ENCODE data around the gene SBF1. TPM values are rescaled to one million over a fixed set of nuclear protein-coding genes. Genes with fewer than 3 reads are reported as not detected.
"Not testable (repeated sequence)": the region's sequence is repeated elsewhere in the genome, so short reads cannot be mapped to it uniquely, and the experiment has no call there.

The SBF1 gene
- total RNA-seq, 8 experiments from 2014 or later = 37.5 to 94.4 (median 60.3) TPM

DNA sequence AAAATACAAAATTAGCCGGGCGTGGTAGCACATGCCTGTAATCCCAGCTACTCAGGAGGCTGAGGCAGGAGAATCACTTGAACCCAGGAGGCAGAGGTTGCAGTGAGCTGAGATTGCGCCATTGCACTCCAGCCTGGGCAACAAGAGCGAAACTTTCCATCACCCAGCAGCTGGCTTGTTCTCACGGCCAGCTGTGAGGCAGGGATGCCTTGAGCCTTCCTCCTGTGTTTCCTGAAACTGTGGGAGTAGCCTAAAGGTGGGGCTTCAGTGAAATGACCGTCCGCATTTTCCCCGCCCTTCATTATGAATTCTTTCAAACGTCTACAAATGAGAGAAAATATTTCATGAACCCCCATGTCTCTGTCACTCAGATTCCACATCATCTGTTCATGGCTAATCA is 65.9 kb downstream of the SBF1 start:
- in situ Hi-C loops (cut with MboI; ENCODE audit: low pct_unique_long_range_greater_than_20kb in 2 of 9, low sequenced_read_pairs in 9 of 9, unreplicated experiment in 9 of 9); H3K4me1 ChIP-seq (replicated peaks in 1 of 2); H3K4me3 ChIP-seq; H3K27ac ChIP-seq: not testable (repeated sequence)
- 83 to 95% methylated on average over 1 to 6 of the region's 9 CpGs; no CpG with 5 or more reads in 8 of the 10 experiments for WGBS, 10 experiments
- ATAC-seq (replicated peaks in 6 of 8) = peak in 3 of 8 experiments; percentile 62 to 95 (median 95)

DNA sequence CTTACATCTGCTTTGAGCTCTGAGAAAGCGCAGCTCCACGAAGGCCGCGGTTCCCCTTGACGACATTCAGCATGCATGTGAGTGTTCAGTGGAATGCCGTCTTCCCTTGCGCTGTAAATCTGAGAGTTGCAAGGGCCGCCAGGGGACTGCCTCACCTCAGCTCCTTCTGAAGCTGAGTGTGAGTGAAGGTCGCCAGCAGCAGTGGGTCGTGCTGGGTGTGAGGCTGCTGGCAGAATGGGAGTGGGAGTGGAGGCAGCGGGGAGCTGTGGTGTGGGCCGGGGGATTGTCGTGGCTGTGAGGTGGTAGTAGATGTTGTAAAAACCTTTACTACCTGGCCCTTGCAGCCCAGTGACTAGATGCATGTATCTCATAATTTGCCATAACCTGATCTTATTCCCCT is 66.5 kb downstream of the SBF1 start:
- H3K4me3 ChIP-seq = no peak overlapping the region
- H3K27ac ChIP-seq = no peak overlapping the region
- H3K4me1 ChIP-seq (replicated peaks in 1 of 2) = no peaks in the 10 kb centered on the region
- no peak for ATAC-seq (replicated peaks in 6 of 8)
- in situ Hi-C loops (cut with MboI; ENCODE audit: low pct_unique_long_range_greater_than_20kb in 2 of 9, low sequenced_read_pairs in 9 of 9, unreplicated experiment in 9 of 9) = no loop called here
- 90 to 100% (median 100%) methylated on average over 1 to 10 of the region's 13 CpGs; no CpG with 5 or more reads in 3 of the 10 experiments for WGBS, 10 experiments

DNA sequence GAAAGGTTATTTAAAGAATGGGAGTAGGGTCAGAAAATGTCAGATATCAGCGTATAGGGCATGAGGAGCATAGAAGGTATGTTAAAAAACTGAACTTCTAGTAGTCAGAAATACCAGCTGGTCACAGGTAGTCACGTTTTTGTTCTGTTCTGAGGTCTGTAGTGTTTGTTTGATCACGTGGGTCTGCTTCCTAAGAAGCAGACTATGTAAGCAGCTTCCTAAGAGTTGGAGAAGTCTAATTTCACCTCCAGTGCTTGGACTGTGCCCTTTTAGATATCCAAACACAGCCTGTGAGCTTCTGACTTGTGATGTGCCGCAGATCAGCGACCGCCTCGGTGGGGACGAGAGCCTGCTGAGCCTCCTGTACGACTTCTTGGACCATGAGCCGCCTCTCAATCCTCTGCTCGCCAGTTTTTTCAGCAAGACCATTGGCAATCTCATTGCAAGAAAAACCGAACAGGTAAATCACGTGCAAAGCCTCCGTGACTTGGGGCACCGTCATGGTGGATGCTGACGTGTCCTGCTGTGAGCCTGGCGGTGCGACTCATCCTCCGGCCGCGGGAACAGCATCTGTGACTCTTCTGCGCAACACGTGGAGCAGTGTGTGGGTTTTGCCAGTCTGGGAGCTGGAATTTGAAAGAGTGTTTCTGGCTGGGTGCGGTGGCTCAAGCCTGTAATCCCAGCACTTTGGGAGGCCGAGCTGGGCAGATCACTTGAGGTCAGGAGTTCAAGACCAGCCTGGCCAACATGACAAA is 68.2 kb downstream of the SBF1 start:
- no peak overlapping the region for H3K27ac ChIP-seq

DNA sequence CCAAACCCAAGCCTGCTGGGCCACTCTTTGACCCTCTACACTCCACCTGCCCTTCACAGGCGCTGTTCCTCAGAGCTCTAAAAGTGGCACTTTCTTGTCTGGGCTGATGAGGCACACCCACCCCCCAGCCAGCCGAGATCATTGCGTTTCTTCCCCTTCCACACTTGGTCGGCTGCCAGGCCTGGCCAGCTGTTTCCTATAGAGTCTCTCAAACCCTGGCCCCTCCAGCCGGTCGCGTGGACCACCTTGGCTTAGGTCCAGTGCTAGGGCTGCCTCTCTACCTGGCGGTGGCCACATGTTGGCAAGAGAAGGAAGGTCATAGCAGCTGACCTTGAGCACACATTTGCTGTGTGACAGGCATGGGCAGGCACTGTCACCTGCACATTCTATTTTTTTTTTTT is 71.1 kb downstream of the SBF1 start:
- Histone ChIP-seq H3K4me3 (no peak overlapping the region), H3K27ac (no peak overlapping the region), H3K4me1 (replicated peaks in 1 of 2) (no peaks in the 10 kb centered on the region)
- no peak for ATAC-seq (replicated peaks in 6 of 8)
- in situ Hi-C loops (cut with MboI; ENCODE audit: low pct_unique_long_range_greater_than_20kb in 2 of 9, low sequenced_read_pairs in 9 of 9, unreplicated experiment in 9 of 9) = no loop called here
- WGBS, 10 experiments = 19 to 100% (median 93%) methylated on average over 2 to 3 of the region's 8 CpGs; no CpG with 5 or more reads in 5 of the 10 experiments

More for the DNA sequence above, 68.2 kb downstream of the SBF1 start:
- no peak overlapping the region for H3K4me3 ChIP-seq
- WGBS, 10 experiments = 80 to 100% (median 94%) methylated on average over 1 to 18 of the region's 25 CpGs; no CpG with 5 or more reads in 3 of the 10 experiments
- H3K4me1 ChIP-seq (replicated peaks in 1 of 2) = no peaks in the 10 kb centered on the region
- in situ Hi-C loops (cut with MboI; ENCODE audit: low pct_unique_long_range_greater_than_20kb in 2 of 9, low sequenced_read_pairs in 9 of 9, unreplicated experiment in 9 of 9) = no loop called here
- ATAC-seq (replicated peaks in 6 of 8) = no peak

DNA sequence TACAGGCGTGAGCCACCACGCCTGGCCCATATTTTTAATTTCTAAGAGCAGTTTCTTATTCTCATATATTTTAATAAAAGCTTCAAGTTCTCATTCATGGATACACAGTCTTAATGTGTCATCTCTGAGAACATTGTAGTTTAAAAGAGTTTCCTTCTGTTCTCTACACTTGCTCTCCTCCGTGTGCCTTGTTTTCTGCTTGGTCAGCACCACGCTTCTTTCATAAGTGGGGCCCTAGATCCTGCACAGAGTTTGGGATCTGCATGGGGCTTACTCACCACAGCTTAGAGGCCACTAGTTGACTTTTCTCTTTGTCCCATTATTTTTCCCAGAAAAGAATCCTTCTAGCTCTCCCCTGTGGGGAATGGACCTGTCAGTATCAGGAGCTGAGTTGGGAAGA is 72.9 kb downstream of the SBF1 start:
- no peak for ATAC-seq (replicated peaks in 6 of 8)
- Histone ChIP-seq H3K27ac (no peak overlapping the region), H3K4me1 (replicated peaks in 1 of 2) (peaks cover 0 to 4% of the 10 kb centered on the region in 2 donors), H3K4me3 (no peak overlapping the region)
- 89 to 100% (median 96%) methylated on average over 2 to 4 of the region's 4 CpGs; no CpG with 5 or more reads in 3 of the 10 experiments for WGBS, 10 experiments
- in situ Hi-C loops (cut with MboI; ENCODE audit: low pct_unique_long_range_greater_than_20kb in 2 of 9, low sequenced_read_pairs in 9 of 9, unreplicated experiment in 9 of 9) = no loop called here

DNA sequence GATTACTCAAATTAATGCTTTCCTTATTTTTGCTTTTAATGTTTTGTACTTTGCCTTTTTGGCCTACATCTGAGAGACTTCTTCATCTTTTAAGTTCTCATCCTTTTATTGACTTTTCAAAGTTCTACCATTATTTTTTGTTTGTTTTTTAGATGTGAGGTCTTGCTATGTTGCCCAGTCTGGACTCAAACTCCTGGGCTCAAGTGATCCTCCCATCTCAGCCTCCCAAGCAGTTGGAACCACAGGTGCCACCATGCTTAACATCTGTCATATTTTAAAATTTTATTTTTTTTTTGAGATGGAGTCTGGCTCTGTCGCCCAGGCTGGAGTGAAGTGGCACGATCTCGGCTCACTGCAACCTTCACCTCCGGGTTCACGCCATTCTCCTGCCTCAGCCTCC is 73.9 kb downstream of the SBF1 start:
- 86 to 100% (median 100%) methylated on average over 1 to 3 of the region's 5 CpGs; no CpG with 5 or more reads in 5 of the 10 experiments for WGBS, 10 experiments
- no peak overlapping the region for H3K27ac ChIP-seq
- H3K4me3 ChIP-seq = no peak overlapping the region
- no peak for ATAC-seq (replicated peaks in 6 of 8)
- in situ Hi-C loops (cut with MboI; ENCODE audit: low pct_unique_long_range_greater_than_20kb in 2 of 9, low sequenced_read_pairs in 9 of 9, unreplicated experiment in 9 of 9) = no loop called here
- H3K4me1 ChIP-seq (replicated peaks in 1 of 2) = peaks cover 0 to 9% of the 10 kb centered on the region in 2 donors

DNA sequence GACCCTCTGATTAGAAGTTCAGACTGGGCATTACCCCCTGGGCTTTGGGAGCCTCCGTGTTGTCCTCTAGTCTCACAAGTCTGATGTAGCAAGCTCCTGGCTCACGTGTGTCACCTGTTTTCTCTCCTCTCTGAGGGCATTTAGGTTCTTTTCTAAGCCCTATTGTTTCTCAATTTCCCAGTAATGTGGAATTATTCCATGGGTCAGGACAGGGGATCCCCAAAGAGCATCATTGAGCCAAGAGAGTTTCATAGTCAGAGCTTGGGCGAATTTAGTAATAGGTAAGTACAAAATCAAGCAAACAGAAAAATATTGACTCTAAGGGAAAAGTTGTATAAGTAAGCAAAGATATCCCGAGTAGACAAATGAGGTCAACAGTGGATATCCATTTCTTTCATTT is 74.4 kb downstream of the SBF1 start:
- H3K27ac ChIP-seq = no peak overlapping the region
- in situ Hi-C loops (cut with MboI; ENCODE audit: low pct_unique_long_range_greater_than_20kb in 2 of 9, low sequenced_read_pairs in 9 of 9, unreplicated experiment in 9 of 9) = no loop called here
- H3K4me1 ChIP-seq (replicated peaks in 1 of 2) = peaks cover 0 to 9% of the 10 kb centered on the region in 2 donors
- H3K4me3 ChIP-seq = no peak overlapping the region
- ATAC-seq (replicated peaks in 6 of 8) = no peak
- 75 to 100% (median 93%) methylated on average over 1 to 4 of the region's 4 CpGs; no CpG with 5 or more reads in 1 of the 10 experiments for WGBS, 10 experiments

DNA sequence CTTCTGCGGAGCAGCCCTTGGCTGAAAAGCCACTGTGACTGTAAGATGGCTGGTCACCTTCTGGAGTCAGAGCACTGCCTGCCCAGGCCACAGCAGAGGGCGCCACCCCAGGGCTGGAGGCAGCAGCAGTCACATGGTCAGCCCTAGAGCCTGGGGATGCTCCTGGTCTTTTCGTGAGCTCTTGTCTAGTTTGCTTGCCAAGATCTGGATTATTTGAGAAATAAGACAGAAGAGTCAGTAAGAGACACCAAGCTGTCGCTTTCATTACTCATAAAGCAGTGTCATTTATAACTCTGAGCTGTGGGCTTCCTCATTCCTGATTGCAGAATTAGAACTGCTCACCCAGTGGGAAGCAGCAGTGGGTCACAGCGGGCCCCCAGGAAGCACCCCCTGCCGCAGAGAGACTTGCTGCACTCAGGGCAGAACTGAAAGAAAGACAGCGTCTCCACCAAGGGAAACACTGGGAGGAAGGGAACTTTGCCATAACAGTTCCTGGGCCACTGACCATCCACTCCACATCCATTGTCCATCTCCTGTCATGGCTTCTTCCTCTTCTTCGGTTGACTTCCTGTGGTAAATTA is 75.0 kb downstream of the SBF1 start:
- H3K4me3 ChIP-seq = no peak overlapping the region
- WGBS, 10 experiments = 39 to 100% (median 82%) methylated on average over 2 to 3 of the region's 8 CpGs; no CpG with 5 or more reads in 4 of the 10 experiments
- ATAC-seq (replicated peaks in 6 of 8) = peak; percentile 56 to 90 (median 75)
- no peak overlapping the region for H3K27ac ChIP-seq
- H3K4me1 ChIP-seq (replicated peaks in 1 of 2) = peaks cover 0 to 9% of the 10 kb centered on the region in 2 donors
- in situ Hi-C loops (cut with MboI; ENCODE audit: low pct_unique_long_range_greater_than_20kb in 2 of 9, low sequenced_read_pairs in 9 of 9, unreplicated experiment in 9 of 9) = no loop called here

DNA sequence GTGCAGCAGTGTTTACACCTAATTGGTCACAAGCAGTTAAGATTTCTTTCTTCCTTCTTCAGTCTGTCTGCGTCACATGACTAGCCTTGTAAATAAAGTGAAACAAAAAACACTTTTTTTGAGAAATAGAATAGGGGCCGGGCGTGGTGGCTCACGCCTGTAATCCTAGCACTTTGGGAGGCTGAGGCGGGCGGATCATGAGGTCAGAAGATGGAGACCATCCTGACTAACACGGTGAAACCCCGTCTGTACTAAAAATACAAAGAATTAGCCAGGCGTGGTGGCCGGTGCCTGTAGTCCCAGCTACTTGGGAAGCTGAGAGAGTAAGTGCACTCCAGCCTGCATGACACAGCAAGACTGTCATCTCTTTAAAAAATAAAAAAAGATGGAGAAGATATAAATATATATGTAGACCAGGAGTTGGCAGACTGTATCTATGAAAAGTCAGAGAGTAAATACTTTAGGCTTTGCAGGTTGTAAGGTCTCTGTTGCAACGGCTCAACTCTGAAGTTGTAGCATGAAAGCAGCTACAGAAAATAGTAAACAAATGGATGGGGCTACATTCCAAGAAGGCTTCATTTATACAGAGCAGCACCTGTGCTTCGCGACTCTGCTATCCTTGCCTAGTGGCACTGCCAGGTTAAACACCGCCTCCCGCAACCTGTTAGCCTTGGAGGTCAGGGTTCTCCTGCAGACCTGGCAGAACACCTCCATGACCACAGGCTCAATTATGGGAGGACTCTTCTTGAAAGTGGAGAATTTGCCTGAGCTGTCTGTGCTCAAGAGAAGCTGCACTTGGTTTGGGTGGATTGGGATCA is 75.8 kb downstream of the SBF1 start:
- Histone ChIP-seq H3K4me3 (no peak overlapping the region), H3K27ac (no peak overlapping the region), H3K4me1 (replicated peaks in 1 of 2) (peaks cover 0 to 9% of the 10 kb centered on the region in 2 donors)
- 40 to 100% (median 87%) methylated on average over 1 to 15 of the region's 15 CpGs; no CpG with 5 or more reads in 1 of the 10 experiments for WGBS, 10 experiments
- in situ Hi-C loops (cut with MboI; ENCODE audit: low pct_unique_long_range_greater_than_20kb in 2 of 9, low sequenced_read_pairs in 9 of 9, unreplicated experiment in 9 of 9) = no loop called here
- ATAC-seq (replicated peaks in 6 of 8) = peak in 1 of 8 experiments; percentile 7

DNA sequence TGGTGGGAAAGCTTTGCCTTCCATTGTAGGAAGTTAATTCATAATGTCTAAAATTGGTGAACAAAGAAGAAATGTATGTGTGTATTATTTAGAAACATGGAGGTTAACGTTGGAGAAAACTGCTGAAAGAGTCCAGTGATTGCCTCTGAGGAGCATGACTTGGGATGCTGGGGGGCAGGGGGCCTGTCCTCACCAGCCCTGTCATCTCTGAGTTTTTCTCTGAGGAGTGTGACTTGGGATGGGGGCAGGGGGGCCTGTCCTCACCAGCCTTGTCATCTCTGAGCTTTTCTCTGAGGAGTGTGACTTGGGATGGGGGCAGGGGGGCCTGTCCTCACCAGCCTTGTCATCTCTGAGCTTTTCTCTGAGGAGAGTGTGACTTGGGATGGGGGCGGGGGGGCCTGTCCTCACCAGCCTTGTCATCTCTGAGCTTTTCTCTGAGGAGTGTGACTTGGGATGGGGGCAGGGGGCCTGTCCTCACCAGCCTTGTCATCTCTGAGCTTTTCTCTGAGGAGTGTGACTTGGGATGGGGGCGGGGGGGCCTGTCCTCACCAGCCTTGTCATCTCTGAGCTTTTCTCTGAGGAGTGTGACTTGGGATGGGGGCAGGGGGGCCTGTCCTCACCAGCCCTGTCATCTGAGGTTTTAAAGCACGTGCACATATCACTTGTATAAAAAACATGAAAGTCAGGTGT is 77.3 kb downstream of the SBF1 start:
- H3K4me1 ChIP-seq (replicated peaks in 1 of 2); H3K4me3 ChIP-seq; in situ Hi-C loops (cut with MboI; ENCODE audit: low pct_unique_long_range_greater_than_20kb in 2 of 9, low sequenced_read_pairs in 9 of 9, unreplicated experiment in 9 of 9); ATAC-seq (replicated peaks in 6 of 8); H3K27ac ChIP-seq: not testable (repeated sequence)
- 100% methylated on average over 1 of the region's 4 CpGs; no CpG with 5 or more reads in 9 of the 10 experiments for WGBS, 10 experiments

DNA sequence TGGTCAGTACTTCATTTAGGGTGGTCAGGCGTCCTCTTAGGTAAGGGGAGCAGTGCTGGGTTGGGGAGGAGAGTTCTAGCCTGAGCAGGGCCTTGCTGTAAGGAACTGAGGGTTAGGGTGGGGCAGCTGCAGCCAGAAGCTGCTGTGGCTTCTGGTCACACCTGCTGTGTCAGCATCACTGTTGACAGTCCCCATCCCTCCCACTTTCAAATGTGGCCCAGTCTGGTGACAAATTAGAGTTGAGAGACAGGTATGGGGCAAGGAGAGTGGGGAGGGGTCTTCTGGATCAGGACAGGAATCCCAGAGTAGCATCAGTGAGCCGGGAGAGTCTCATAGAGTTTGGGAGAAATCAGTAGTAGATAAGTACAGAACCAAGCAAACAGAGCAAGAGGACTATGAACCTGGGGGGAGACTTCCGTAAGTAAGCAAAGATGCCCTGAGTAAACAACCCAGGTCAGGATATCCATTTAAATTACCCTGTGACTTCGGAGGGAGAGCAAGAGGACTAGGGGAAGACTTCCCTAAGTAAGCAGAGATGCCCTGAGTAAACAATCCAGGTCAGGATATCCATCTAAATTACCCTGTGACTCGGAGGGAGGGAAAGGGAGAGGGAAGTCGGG is 78.0 kb downstream of the SBF1 start:
- WGBS, 10 experiments = 28 to 94% (median 59%) methylated on average over 1 to 5 of the region's 6 CpGs
- H3K4me3 ChIP-seq = no peak overlapping the region
- H3K27ac ChIP-seq = no peak overlapping the region
- in situ Hi-C loops (cut with MboI; ENCODE audit: low pct_unique_long_range_greater_than_20kb in 2 of 9, low sequenced_read_pairs in 9 of 9, unreplicated experiment in 9 of 9) = no loop called here
- ATAC-seq (replicated peaks in 6 of 8) = peak in 3 of 8 experiments; percentile 16 to 71 (median 29)
- peaks cover 0 to 9% of the 10 kb centered on the region in 2 donors for H3K4me1 ChIP-seq (replicated peaks in 1 of 2)
